ENCODE measurements around the gene NCAM1.
"Not testable (repeated sequence)": the region's sequence is repeated elsewhere in the genome, so short reads cannot be mapped to it uniquely, and the experiment has no call there.

NCAM1 gene

DNA sequence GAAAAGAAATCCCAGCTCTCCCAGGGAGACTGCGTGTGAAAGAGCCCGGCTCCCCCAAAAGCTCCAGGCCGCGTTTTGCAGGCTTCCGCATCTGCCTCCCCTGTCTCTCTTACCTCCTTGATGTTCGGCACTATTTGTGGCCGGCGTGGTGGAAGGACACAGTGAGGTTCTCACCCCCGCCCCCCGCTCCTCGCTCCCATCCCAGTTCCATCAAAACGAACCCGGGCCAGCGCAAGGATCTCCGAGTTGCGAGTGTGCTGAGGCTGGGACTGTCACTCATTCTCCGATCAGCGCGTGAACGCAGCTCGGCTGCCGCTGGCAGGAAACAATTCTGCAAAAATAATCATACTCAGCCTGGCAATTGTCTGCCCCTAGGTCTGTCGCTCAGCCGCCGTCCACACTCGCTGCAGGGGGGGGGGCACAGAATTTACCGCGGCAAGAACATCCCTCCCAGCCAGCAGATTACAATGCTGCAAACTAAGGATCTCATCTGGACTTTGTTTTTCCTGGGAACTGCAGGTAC lies at the start of gene NCAM1:
Gene NCAM1, plus strand, starts transcription at position 275 of the 523 bp plus-strand sequence.
- DNase-seq: peak; percentile 94

DNA sequence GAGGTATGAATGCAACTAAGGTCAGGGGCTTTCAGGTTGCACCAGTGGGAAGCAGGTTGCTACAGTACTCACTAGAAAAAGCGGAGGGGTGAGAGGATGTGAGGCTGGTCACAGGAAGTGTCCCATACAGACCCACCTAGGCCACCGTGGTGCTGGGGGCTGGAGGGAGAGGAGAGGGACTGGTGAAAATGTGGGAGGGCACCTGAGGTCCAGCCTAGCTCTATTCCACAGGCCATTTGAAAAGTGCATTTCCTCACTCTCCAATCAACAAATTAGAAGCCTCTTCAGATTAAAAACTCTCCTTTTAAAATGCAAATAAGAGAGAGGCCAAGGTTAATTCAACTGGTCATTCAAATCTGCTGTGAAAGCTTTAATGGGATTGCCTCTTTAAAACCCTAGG lies 38.6 kb upstream of the NCAM1 start:
- no peak for DNase-seq

- DNase-seq: not testable (repeated sequence)
Measured at GRCh38 chr11:112924836-112925235, 36.4 kb upstream of the NCAM1 start.

- DNase-seq: no peak
Measured at GRCh38 chr11:112925516-112926310, 35.5 kb upstream of the NCAM1 start.

GRCh38 chr11:112928136-112928535 lies 33.1 kb upstream of the NCAM1 start:
- no peak for DNase-seq

- DNase-seq: no peak
Measured at GRCh38 chr11:112929432-112929831, 31.8 kb upstream of the NCAM1 start.

GRCh38 chr11:112931703-112932102 lies 29.5 kb upstream of the NCAM1 start:
- no peak for DNase-seq

- DNase-seq: no peak
Measured at GRCh38 chr11:112932593-112932992, 28.6 kb upstream of the NCAM1 start.

DNA sequence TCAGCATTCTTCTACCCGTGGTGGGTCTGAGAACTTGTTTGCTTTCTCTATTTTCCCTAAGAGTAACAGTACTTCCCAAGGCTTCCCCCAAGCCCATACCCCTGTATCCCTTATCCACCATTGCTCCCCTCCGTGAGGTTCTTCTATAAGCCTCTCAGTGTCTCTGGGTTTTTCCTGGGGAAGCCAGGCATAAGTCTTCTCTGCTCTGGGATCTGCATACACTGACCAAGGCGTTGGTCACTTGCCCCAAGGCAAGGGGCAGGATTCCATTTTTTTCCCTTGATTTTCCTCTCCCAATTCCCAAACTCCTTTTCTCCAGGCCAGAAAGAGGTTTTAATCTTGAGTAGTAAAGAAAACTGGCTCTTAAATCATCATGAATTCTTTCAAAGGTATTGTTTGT lies 27.2 kb upstream of the NCAM1 start:
- no peak for DNase-seq

- DNase-seq: peak; percentile 32
Measured at GRCh38 chr11:112941104-112941503, 20.1 kb upstream of the NCAM1 start.

DNA sequence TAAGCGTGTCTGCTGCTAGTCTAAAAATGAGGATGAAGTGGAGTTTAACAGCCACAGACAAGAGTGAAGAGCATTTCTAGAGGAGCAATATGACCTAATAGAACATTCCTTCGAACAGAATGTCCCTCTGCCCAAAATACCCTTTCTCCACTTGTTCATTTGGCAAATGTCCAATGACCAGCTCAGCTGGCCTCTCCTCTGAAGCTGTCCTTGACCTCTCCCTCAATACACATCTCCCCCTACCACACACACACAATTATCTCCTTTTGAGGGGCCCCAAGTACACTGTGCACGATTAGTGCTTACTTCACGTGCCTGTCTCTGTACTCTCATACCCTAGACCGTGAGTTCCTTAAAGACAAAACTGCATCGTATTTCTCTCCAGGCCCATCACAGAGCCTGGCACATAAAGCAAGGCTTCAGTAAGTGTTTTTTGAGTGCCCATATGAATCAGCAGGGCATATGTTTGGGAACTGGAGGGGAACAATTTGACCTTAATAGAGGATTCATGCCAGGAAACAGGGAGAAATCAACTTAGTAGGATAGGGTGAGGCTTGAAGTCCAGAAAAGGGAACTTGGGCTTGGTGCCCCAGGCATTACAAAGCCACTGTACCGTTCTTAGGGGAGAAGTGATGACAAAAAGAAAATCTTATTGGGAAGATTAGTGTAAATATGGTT lies 18.1 kb upstream of the NCAM1 start:
- no peak for DNase-seq

GRCh38 chr11:112946866-112947265 lies 14.4 kb upstream of the NCAM1 start:
- no peak for DNase-seq

DNA sequence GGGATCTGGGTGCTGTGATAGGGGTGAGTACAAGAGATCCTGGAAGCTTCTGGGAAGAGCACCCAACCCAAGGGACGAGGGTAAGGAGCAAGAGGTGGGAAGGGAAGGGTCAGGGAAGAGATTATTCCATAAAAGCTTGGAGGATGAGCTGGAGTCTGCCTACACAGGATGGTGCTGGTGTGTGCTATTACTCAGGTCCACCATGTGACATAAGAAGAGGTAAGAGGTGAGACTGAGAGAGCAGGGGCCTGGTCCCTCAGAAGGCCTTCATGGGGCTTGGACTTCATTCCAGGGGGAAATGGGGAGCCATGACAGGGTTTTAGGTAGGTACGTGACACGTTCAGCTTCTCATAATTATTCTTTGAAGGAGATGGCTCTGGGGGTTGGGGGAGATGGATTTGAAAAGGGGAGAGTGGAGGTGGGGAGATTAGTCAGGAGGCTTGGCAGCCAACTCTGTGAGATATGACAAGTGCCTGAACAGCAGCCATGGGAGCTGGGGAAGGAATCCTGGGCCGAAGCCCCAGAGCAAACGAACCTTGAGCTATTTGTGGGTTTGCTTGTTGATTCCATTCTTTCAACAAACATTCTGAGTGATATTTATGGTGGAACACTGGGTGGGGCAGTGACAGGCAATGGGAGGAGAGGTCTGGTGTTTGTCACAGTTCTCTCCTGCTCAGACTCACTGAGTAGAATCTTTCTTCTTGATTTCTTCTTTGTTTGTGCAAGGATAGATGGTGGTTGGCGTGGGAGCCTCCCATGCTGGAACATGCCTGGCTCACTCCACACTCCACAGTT lies 11.2 kb upstream of the NCAM1 start:
- no peak for DNase-seq

- DNase-seq: no peak
Measured at GRCh38 chr11:112958670-112959069, 2.5 kb upstream of the NCAM1 start.

- DNase-seq: peak; percentile 73
Measured at GRCh38 chr11:112961751-112962578, 745 bp downstream of the NCAM1 start.

GRCh38 chr11:112962579-112963367 lies 1.6 kb downstream of the NCAM1 start:
- DNase-seq: peak; percentile 83

DNA sequence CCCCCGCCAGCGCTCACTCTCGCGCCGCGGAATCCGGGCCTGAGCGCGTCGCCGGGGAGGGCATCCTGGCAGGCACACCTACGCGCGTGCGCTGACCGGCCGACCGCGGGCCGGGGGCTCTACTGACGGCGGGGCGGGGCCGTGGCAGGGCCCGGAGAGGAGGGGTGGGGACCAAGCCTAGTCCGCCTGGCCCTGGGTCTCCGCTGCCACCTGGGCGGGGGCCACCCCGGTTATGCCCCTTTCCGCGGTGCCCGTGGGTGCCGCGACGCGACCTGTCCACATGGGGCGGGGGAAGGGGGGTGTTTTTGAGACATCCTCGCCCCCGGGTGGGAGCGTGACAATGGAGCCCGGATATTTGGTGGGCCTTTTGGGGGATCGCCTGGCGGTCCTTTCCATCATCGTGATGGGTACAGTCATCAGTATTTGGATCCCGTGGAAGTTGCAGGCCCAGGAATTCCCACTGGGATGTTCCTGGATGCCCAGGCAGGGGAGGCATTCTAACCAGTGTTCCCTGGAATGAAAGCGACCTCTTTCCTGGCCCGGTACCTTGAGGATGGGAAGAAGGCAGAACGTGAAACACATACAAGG lies 2.2 kb downstream of the NCAM1 start:
- peak; percentile 24 for DNase-seq

DNA sequence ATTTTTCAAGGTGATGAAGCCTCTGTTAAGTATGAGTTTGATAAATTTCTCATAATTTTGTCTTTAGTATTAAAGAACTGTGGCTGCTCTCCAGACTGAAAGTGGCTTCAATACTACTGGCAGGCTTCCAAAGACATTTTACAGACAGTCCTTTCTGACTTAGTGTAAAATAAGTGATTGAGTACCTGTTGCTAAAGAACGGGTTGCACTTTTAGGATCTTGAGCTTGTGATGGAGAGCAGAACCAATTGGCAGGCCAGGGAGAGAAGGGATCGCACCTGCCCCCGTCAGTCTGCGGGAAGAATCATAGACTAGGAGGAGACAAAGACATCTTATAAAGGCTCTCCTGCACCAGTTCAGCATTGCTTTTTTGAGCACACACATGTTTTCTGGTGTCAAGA lies 4.4 kb downstream of the NCAM1 start:
- DNase-seq: peak; percentile 61

GRCh38 chr11:112966561-112966960 lies 5.3 kb downstream of the NCAM1 start:
- no peak for DNase-seq

- DNase-seq: no peak
Measured at GRCh38 chr11:112967082-112967481, 5.9 kb downstream of the NCAM1 start.

Measured in femur (tissue), 1 donor.